Measurements from ENCODE around the gene NIPBL.
"Not testable (repeated sequence)": the region's sequence is repeated elsewhere in the genome, so short reads cannot be mapped to it uniquely, and the experiment has no call there.

Gene NIPBL

DNA sequence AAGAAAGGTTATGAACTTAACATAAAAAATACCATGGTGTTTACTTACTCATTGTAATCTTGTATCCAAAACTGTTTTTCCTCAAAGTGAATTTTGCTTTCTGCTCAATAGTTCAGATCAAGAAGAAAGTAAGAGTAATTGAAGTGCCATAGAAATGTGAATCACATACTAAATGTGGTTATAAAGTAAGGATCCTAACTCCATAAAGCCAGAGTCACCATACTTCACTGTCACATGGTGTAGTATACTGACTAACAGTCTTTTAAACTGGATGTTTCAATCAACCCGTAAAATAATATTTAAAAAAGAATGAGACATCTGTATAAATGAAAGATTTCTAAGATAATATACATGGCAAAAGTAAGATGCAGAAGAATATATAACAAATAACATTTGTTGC lies 72.1 kb downstream of the NIPBL start:
- no peak for DNase-seq (ENCODE audit: low read depth in 2 of 2)

DNA sequence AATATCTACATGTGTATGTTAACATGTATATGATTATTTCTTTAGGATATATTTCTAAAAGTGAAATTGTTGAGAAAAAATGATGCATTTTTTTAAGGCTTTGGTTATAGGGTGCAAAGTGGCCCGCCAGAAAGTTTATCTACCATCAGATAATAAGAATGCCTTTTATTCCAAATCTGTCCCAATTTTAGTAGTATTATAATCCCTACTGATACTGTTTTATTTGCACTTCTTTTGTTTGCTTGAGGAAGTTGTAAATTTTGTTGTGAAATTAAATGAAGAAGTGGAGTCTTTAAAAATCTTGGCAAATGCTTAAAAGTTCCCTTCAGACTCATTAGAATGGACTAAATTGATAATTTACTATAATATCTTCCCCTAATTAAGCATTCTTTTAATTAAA lies 73.0 kb downstream of the NIPBL start:
- DNase-seq (ENCODE audit: low read depth in 2 of 2): no peak

- DNase-seq (ENCODE audit: low read depth in 2 of 2): no peak
These were observed 74.3 kb downstream of the NIPBL start for GRCh38 chr5:36950586-36951457.

- DNase-seq (ENCODE audit: low read depth in 2 of 2): no peak
These were observed 76.5 kb downstream of the NIPBL start for GRCh38 chr5:36953043-36953442.

DNA sequence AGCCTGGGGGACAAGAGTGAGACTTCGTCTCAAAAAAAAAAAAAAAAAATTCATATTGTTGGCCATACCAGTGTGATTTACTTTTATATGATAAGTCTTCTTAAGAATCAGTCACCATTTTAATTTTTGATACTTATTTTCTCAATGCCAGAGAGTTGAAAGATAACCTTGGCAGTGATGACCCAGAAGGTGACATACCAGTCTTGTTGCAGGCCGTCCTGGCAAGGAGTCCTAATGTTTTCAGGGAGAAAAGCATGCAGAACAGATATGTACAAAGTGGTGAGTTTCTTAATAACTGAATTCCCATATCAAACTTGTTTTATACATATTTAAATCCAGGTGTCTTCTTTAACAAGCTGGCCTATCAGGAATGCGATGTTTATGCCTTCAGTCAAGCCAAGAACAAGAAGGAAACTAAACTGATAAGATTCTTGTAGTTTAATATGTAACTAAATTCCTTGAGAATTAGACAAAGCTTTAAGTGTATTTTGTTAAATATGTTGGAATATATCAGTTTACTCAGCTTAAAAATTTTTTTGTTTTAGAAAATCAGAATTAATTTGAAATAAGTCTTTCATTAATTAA lies 81.5 kb downstream of the NIPBL start:
- DNase-seq (ENCODE audit: low read depth in 2 of 2): no peak

DNA sequence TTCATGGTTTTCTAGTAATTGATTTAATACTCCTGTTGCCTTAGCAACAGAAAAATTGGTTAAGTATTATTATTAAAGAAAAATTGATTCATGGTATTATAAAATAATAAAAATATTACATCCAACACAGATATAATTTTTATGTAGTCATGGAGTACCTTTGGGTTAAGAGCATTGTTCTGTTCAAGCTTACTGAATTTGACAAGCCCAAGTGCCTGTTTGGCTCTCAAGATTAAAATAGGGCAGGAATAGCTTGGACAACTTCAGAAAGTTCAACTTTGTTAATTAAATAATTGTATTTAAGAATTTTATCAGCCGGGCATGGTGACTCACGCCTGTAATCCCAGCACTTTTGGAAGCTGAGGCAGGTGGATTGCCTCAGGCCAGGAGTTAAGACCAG lies 82.0 kb downstream of the NIPBL start:
- no peak for DNase-seq (ENCODE audit: low read depth in 2 of 2)

DNA sequence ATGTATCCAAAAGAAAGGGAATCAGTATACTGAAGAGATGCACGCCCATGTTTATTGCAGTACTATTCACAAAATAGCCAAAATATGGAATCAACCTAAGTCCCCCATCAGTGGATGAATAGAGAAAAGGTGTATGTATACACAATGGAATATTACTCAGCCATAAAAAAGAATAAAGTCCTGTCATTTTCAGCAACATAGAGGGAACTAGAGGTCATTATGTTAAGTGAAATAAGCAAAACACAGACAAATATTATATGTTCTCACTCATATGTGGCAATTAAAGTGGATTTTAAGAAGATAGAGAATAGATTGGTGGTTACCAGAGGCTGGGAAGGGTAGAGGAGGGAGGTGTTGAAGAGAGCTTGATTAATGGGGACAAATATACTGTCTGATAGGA lies 88.6 kb downstream of the NIPBL start:
- DNase-seq (ENCODE audit: low read depth in 2 of 2): no peak

- no peak for DNase-seq (ENCODE audit: low read depth in 2 of 2)
These were observed 93.3 kb downstream of the NIPBL start for GRCh38 chr5:36969700-36970395.

- no peak for DNase-seq (ENCODE audit: low read depth in 2 of 2)
These were observed 101.6 kb downstream of the NIPBL start for GRCh38 chr5:36978196-36978595.

DNA sequence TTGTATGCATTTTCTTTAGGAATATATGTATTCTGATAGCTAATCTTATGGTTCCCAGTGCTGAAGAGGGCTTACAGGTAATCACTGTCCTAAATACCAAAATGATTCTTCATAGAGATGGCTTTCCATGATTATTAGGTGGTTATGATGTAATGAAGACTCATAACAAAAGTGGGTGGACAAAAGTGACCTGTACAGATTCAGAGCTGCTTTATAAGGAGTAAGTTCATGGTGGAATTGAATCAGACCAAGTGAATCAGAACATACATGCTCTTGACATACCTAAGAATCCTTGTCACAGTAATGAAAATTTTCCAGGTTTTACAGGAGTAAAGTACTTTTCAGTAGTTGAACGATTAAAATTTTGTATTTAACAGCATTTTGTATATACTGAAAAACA lies 105.6 kb downstream of the NIPBL start:
- no peak for DNase-seq (ENCODE audit: low read depth in 2 of 2)

DNA sequence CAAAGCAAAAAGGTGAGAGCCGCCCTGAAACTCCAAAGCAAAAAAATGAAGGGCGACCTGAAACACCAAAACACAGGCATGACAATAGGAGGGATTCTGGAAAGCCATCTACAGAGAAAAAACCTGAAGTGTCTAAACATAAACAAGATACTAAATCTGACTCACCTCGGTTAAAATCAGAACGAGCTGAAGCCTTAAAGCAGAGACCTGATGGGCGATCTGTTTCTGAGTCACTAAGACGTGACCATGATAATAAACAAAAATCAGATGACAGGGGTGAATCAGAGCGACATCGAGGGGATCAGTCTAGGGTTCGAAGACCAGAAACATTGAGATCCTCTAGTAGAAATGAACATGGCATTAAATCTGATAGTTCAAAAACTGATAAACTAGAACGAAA lies 108.8 kb downstream of the NIPBL start:
- DNase-seq (ENCODE audit: low read depth in 2 of 2): no peak

DNA sequence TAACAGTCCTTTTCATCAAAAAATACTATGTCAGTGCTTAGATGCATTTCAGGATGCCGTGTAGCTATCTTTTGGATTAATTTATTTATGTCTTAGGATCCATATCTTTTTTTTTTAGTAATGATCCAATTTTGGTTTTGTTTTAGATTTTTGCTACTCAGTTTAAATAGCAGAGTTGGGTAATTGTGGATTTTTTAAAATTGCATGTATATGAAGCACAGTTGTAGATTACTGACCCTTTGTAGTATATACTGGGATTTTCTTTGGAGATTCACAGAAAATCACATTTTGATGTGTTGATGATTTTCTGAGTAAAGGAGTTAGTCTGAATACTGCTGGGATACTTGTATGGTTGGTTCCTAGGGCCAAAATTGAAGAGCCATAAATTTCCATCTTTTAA lies 111.8 kb downstream of the NIPBL start:
- no peak for DNase-seq (ENCODE audit: low read depth in 2 of 2)

DNA sequence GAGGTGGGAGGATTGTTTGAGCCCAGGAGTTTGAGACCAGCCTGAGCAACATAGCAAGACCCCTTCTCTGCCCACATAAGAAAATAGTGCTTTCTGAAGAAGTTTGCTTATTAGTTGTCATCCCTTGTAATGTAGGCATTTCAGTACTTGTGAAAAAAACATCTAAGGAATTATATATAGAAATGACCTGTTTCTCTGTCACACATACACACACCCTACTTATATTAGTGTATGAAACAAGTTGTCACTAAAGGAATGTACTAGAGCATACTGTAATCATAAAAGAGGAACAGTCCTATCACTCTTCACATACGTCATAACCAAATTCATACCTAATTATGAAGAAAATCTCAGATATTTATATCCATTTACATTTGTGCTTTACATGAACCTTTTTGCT lies 122.0 kb downstream of the NIPBL start:
- no peak for DNase-seq (ENCODE audit: low read depth in 2 of 2)

DNA sequence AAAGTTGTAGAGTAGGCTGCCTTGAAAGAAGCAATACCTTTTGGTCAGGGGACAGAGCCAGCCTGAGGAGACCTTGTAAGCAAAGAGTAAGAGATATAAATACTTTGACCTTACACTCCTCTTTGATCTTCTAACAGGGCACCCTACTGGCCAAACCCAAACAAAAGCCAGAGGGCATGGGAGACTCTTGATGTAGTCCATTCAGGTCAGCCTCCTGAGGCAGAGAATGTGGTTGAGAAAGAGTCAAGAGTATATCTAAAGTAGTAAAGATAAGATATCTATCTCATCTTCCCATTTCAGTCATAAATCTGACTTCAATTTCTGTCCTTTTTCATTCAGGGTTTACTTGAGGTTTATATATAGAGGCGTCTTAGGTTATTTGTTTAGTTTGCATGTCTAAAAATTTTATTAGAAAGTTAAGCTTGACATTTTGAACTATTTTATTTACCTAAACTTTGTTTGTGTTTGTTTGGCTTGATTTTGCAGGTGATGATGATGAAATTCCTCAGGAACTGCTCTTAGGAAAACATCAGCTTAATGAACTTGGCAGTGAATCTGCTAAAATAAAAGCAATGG lies 125.7 kb downstream of the NIPBL start:
- DNase-seq (ENCODE audit: low read depth in 2 of 2): no peak

DNA sequence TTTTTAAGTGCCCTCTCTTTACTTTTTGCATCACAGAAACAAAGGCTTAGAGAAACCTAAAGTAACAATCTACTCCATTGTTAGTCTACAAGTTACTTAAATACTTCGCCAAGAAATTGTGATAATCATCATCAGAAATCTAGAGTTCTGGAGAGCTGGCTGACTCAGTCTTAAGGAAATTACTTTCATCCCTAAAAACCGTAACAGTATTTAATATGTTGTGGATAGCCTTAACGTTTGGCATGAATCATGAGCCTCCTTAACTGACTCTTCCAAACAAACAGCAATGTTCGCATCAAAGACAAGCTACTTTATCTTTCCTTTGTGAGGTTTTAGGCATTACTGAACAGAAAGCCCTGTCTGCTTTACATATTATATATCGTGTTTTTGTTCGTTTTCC lies 128.7 kb downstream of the NIPBL start:
- no peak for DNase-seq (ENCODE audit: low read depth in 2 of 2)

- no peak for DNase-seq (ENCODE audit: low read depth in 2 of 2)
These were observed 129.5 kb downstream of the NIPBL start for GRCh38 chr5:37005946-37006540.

DNA sequence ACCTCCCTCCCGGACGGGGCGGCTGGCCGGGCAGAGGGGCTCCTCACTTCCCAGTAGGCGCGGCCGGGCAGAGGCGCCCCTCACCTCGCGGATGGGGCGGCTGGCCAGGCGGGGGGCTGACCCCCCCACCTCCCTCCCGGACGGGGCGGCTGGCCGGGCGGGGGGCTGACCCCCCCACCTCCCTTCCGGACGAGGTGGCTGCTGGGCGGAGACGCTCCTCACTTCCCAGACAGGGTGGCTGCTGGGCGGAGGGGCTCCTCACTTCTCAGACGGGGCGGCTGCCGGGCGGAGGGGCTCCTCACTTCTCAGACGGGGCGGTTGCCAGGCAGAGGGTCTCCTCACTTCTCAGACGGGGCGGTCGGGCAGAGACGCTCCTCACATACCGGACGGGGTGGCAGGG lies 136.6 kb downstream of the NIPBL start:
- DNase-seq (ENCODE audit: low read depth in 2 of 2): not testable (repeated sequence)

DNA sequence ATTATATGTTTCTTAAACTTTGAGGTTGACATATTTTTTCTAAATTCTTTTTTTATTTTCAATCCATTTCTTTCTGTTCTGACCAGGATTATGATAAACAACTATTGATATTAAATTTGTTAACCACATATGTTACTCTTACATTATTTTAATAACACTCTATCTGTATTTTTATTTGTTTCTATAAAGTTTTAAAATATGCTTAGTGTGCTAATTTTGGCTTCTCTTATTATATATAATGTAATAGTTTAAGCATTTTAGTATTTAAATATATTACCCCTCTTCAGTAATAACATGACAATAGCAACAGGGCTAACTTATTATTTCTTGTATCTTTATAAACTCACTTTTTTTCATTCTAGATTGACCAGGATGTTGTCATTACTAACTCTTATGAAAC lies 137.8 kb downstream of the NIPBL start:
- DNase-seq (ENCODE audit: low read depth in 2 of 2): no peak

DNA sequence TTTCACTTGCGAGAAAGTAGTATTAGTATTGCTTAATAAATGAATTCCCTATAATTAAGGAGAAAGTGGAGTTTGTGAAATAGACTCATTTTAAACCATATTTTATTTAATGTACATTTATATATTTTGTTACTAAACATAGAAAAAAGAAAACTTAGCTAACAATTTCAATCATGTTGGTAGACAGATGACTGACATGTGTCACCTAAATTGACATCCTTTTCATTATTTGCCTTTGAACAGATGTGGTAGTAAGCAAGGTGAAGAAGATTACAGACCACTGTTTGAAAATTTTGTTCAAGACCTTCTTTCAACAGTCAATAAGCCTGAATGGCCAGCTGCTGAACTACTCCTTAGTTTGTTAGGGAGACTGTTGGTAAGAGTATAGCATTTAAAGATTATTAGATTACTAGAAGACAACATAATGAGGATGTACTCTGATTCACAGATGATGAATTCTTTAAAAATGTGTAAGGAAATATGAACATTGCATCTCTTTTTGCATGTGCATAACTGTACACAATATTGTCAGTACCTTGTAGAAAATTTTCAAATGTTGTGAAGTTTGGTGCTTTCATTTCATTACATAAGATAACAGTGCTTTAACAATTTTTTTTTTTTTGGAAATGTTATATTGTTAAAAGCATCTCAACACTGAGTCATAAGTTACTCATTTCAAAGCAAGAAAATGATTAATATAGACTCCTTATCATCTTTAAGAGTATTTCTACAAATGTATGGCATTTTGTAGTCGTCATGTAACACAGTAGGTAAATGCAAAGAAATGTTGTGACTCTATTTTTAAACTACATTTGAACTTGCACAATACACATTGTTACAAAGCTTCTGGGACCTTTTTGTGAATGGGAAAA lies 139.5 kb downstream of the NIPBL start:
- DNase-seq (ENCODE audit: low read depth in 2 of 2): no peak

DNA sequence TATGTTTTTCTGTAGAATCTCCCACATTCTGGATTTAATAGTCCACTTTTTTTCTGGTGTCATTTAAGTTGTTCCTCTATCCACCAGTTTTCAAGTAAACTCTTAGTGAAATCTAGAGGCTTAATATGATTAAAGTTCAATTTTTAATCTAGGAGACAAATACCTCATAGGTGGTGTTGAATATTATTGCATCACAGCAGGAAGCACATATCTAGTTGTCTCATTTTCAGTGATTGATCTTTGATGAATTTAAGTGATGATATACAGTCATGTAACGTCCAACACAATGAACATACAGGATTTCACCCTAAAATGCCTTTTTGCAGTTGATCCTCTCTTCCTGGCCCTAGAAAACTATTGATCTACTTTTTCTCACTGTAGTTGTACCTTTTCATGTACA lies 152.3 kb downstream of the NIPBL start:
- no peak for DNase-seq (ENCODE audit: low read depth in 2 of 2)

- DNase-seq (ENCODE audit: low read depth in 2 of 2): no peak
These were observed 152.9 kb downstream of the NIPBL start for GRCh38 chr5:37029436-37029835.

Data from stimulated activated CD4-positive, alpha-beta T cell treated with anti-CD3 and anti-CD28 coated beads, Interleukin-4, amount 100 ng/mL, for 48 hours (primary cell).